Neural cell (in vitro differentiated cells): ENCODE results near the gene RTL9.

Experiments
- CTCF ChIP-seq: fragments of 450-650 bp; IDR thresholded peaks from 2 replicates; pipeline ENCODE4 v1.5.1; 2014; ENCODE audit warnings: antibody characterized with exemption, mild to moderate bottlenecking, moderate library complexity; ENCODE audit not compliant: poor library complexity, severe bottlenecking
- EZH2 ChIP-seq: fragments of 200-600, 300-800 bp; shearing (Covaris generic), sonication (generic); IDR thresholded peaks from 2 replicates; pipeline ENCODE4 v1.6.1; 2014; ENCODE audit warnings: antibody characterized with exemption, low read length, borderline replicate concordance, mild to moderate bottlenecking; ENCODE audit not compliant: insufficient read depth, poor library complexity, severe bottlenecking
- MXI1 ChIP-seq: fragments of 450-650 bp; conservative IDR thresholded peaks from 2 replicates; pipeline ENCODE4 v1.6.1; 2014; ENCODE audit warnings: antibody characterized with exemption, mild to moderate bottlenecking; ENCODE audit not compliant: poor library complexity, severe bottlenecking

- TF ChIP-seq CTCF = no peak
- no peak for TF ChIP-seq EZH2
- no peak for TF ChIP-seq MXI1
Observed at GRCh38 chrX:110320381-110320987, 38.2 kb upstream of the RTL9 start.
